Testis (tissue), 3 donors: ENCODE measurements around the gene THY1. TPM values are rescaled to one million over a fixed set of nuclear protein-coding genes. Genes with fewer than 3 reads are reported as not detected.

Experiments
- DNase-seq: peaks from one replicate; pipeline ENCODE4 v3.0.0-alpha.2; 2019
- H3K27ac ChIP-seq, 2 donors: fragments of 200-600 bp; sonication (generic); one replicate each; pipeline ENCODE4 v1.5.1; 2019
- H3K27me3 ChIP-seq: fragments of 200-600 bp; sonication (generic); one replicate; pipeline ENCODE4 v1.5.1; 2019
- H3K36me3 ChIP-seq: fragments of 200-600 bp; sonication (generic); one replicate; pipeline ENCODE4 v1.5.1; 2017; ENCODE audit warnings: low read depth; ENCODE audit errors: missing control alignments
- H3K4me1 ChIP-seq: fragments of 200-600 bp; sonication (generic); one replicate; pipeline ENCODE4 v1.5.1; 2019
- H3K4me3 ChIP-seq, 2 donors: fragments of 200-600 bp; sonication (generic); one replicate each; pipeline ENCODE4 v1.5.1; 2017 to 2019
- H3K9me3 ChIP-seq: fragments of 200-600 bp; sonication (generic); one replicate; pipeline ENCODE4 v1.5.1; 2017
- CTCF ChIP-seq, 3 experiments: fragments of 450-650 bp in 2 of 3; fragments of 200-600 bp in 1 of 3; sonication (generic) in 1 of 3; IDR thresholded peaks; one replicate each; pipeline ENCODE4 v1.5.1; 2016 to 2019; ENCODE audit warnings: antibody characterized with exemption in 3 of 3, mild to moderate bottlenecking in 2 of 3, moderate library complexity in 1 of 3
- POLR2A ChIP-seq: fragments of 450-650 bp; IDR thresholded peaks from one replicate; pipeline ENCODE4 v1.6.1; 2017; ENCODE audit warnings: antibody characterized with exemption, mild to moderate bottlenecking, moderate library complexity
- WGBS, 2 donors: methylation state at CpG; one replicate each; pipeline ENCODE4 v1.1.5; 2018; 5-methylcytosine and 5-hydroxymethylcytosine counted together
- intact Hi-C: fragments of 100-400 bp; cut with DNase I; formaldehyde crosslinking; loops from one replicate; pipeline ENCODE4 v1.15.1; 2023; ENCODE audit warnings: low total_unique reads
- polyA plus RNA-seq: library from polyadenylated mRNA; stranded (reverse); fragments of 350-450 nt; fragmentation: Illumina TruSeq; extraction: RNeasy Lipid Tissue Mini Kit (QIAGEN cat#74804); gene quantifications from one replicate; pipeline ENCODE4 v1.2.3, GENCODE V29; 2014; ENCODE audit warnings: low read depth, low replicate concordance; ENCODE audit not compliant: insufficient read depth
- total RNA-seq, 2 donors: library from RNA; depleted of rRNA; stranded (reverse); fragments of >200 nt; gene quantifications; one replicate each; pipeline ENCODE4 v1.2.3, GENCODE V29; 2016

The THY1 gene
- total and polyA plus RNA-seq, 3 donors from 2014 or later = 5.9 to 132 (median 30.0) TPM

- H3K4me1 ChIP-seq = peaks cover 5% of the 10 kb centered on the region
- H3K4me3 ChIP-seq = no peak overlapping the region
- TF ChIP-seq POLR2A (no peak), CTCF (IDR thresholded peaks at IDR 0.05) (no peak)
- 83 to 87% methylated on average over 13 to 19 of the region's 19 CpGs for WGBS, 2 donors
- intact Hi-C loops = no loop called here
- DNase-seq = no peak
- H3K36me3 ChIP-seq = no peaks in the 10 kb centered on the region
- no peak overlapping the region for H3K27ac ChIP-seq
- H3K9me3 ChIP-seq = no peaks in the 10 kb centered on the region
- no peaks in the 10 kb centered on the region for H3K27me3 ChIP-seq
Observed at GRCh38 chr11:119417726-119418540, 5.0 kb downstream of the THY1 start.

- intact Hi-C loops = no loop called here
- Histone ChIP-seq H3K36me3 (no peaks in the 10 kb centered on the region), H3K27me3 (no peaks in the 10 kb centered on the region), H3K4me3 (no peak overlapping the region), H3K4me1 (peaks cover 5% of the 10 kb centered on the region), H3K9me3 (no peaks in the 10 kb centered on the region), H3K27ac (no peak overlapping the region)
- 87 to 89% methylated on average over 16 of the region's 16 CpGs for WGBS, 2 donors
- TF ChIP-seq CTCF (IDR thresholded peaks at IDR 0.05) = no peak
- TF ChIP-seq POLR2A = no peak
- DNase-seq = no peak
Observed at GRCh38 chr11:119416606-119417580, 6.1 kb downstream of the THY1 start.

GRCh38 chr11:119415966-119416365 lies 7.0 kb downstream of the THY1 start:
- H3K4me3 ChIP-seq = no peak overlapping the region
- TF ChIP-seq CTCF (IDR thresholded peaks at IDR 0.05) (no peak), POLR2A (no peak)
- H3K4me1 ChIP-seq = no peaks in the 10 kb centered on the region
- WGBS, 2 donors = 94 to 97% methylated on average over 9 to 10 of the region's 10 CpGs
- H3K27ac ChIP-seq = no peak overlapping the region
- intact Hi-C loops = no loop called here
- no peaks in the 10 kb centered on the region for H3K36me3 ChIP-seq
- no peaks in the 10 kb centered on the region for H3K9me3 ChIP-seq
- H3K27me3 ChIP-seq = no peaks in the 10 kb centered on the region
- DNase-seq = no peak

- Histone ChIP-seq H3K36me3 (no peaks in the 10 kb centered on the region), H3K4me3 (no peak overlapping the region), H3K27ac (no peak overlapping the region), H3K4me1 (no peaks in the 10 kb centered on the region), H3K9me3 (no peaks in the 10 kb centered on the region), H3K27me3 (no peaks in the 10 kb centered on the region)
- 97% methylated on average over 3 of the region's 3 CpGs for WGBS, 2 donors
- no peak for DNase-seq
- TF ChIP-seq CTCF (IDR thresholded peaks at IDR 0.05) = no peak
- TF ChIP-seq POLR2A = no peak
- intact Hi-C loops = no loop called here
Observed at GRCh38 chr11:119415517-119415916, 7.5 kb downstream of the THY1 start.
